ENCODE data around the gene MARS1.
"Not testable (repeated sequence)": the region's sequence is repeated elsewhere in the genome, so short reads cannot be mapped to it uniquely, and the experiment has no call there.

MARS1 gene

DNA sequence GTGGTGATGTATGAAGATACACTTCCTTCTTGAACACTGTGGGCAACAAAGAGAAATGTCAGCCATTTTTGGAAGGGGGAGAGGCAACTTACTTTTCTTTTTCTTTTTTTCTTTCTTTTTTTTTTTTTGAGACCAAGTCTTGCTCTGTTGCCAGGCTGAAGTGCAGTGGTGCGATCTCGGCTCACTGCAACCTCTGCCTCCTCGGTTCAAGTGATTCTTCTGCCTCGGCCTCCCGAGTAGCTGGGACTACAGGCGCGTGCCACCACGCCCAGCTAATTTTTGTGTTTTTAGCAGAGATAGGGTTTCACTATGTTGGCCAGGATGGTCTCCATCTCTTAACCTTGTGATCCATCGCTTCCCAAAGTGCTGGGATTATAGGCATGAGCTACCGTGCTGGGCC is 29.9 kb downstream of the MARS1 start:
- not testable (repeated sequence) for H3K9me3 Mint-ChIP-seq; H3K27me3 Mint-ChIP-seq; DNase-seq; H3K27ac Mint-ChIP-seq; ATAC-seq (replicated peaks)
- H3K4me1 Mint-ChIP-seq, result peaks cover 27 to 57% of the 10 kb centered on the region in 2 donors
- peak overlapping the region; percentile 17 to 43 for H3K4me3 Mint-ChIP-seq
- H3K36me3 Mint-ChIP-seq, result peaks cover 50 to 71% of the 10 kb centered on the region in 2 donors

DNA sequence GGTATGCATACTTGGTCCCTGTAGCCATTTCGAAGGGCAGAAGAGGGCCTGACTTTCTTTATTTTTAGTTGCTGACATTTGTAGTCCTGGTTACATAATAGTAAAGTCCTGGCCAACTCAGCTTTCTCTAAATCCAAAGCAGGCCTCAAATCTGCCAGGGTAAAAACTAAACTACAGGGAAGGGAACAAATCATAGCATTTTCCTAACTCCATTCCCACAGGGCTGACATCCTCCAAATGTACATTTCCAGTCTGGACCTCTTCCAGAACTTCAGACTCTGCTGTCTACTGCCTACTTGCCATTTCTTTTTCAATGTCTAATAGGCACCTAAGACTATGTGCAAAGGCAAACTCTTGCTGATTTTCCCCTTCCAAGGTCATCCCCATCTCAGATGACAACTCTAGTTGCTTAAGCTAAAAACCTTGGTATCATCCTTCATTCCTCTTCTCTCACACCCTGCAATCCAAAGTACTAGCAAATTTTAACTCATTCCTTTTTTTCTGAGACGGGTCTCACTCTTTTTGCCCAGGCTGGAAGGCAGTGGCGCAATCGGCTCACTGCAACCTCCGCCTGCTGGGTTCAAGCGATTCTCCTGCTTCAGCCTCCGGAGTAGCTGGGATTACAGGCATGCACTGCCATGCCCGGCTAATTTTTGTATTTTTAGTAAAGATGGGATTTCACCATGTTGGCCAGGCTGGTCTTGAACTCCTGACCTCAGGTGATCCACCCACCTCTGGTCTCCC is 30.5 kb downstream of the MARS1 start:
- Mint-ChIP-seq H3K27me3 (no peaks in the 10 kb centered on the region), H3K27ac (peak overlapping the region; percentile 99), H3K9me3 (no peaks in the 10 kb centered on the region), H3K4me3 (peak overlapping the region; percentile 99), H3K4me1 (peaks cover 27 to 61% of the 10 kb centered on the region in 2 donors), H3K36me3 (peaks cover 46 to 68% of the 10 kb centered on the region in 2 donors)
- no peak for ATAC-seq (replicated peaks)
- no peak for DNase-seq

DNA sequence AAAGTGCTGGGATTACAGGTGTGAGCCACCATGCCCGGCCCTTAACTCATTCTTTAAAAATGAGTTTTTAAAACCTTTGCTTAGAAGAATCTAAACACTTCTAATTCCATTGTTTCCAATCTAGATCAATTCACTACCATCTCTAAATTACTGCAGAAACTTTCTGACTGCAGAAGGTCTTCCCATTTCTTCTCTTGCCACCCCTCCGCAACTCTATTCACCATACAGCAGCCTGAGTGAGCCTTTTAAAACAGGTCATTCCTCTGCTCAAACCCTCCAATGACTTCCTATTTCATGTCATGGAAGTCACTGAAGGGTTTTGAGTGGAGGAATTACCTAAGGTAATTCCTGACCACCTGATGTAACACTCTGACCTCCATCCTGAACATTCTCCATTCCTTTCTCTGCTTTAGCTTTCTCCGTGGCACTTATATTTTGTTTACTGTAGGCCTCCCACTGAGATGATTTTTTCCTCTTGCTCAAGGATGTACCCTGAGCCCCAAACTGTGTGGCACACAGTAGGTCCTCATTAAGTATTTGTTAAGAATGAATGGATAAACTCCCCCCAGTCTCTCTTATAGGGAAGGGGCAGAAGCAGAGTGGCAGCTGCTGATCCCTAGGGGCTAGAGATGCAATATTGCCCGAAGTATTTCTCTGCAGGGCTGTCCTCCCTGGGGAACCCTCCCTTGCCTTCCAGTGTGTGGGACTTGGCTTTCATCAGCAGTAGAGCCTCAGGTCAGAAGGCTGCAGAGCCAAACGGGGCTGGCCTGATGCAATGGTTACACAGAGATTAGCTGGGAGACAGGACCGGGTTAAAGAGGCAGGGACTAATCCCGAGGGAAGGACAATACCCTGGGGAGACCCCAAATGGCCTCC is 31.3 kb downstream of the MARS1 start:
- Mint-ChIP-seq H3K4me3 (peak overlapping the region; percentile 99), H3K4me1 (peaks cover 33 to 69% of the 10 kb centered on the region in 2 donors), H3K36me3 (peaks cover 46 to 63% of the 10 kb centered on the region in 2 donors), H3K27ac (peak overlapping the region; percentile 99), H3K27me3 (no peaks in the 10 kb centered on the region), H3K9me3 (no peaks in the 10 kb centered on the region)
- DNase-seq (no peak), ATAC-seq (replicated peaks) (no peak)

DNA sequence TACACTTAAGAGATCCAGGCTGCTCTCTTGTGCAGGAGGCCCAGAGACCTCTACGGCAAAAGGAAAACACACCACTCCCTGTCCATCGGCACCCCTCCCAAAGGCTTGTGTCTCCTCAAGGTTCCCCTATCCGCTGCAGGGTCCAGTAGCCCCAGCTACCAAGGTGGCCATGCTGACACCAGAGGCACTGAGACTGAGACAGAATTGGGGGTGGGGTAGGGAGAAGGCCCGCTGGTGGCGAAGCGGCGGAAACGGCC is 31.9 kb downstream of the MARS1 start:
- DNase-seq, result peak; percentile 33
- ATAC-seq (replicated peaks), result no peak
- no peaks in the 10 kb centered on the region for H3K9me3 Mint-ChIP-seq
- H3K27me3 Mint-ChIP-seq, result no peaks in the 10 kb centered on the region
- peak overlapping the region; percentile 99 for H3K4me3 Mint-ChIP-seq
- peaks cover 45 to 62% of the 10 kb centered on the region in 2 donors for H3K36me3 Mint-ChIP-seq
- peaks cover 38 to 75% of the 10 kb centered on the region in 2 donors for H3K4me1 Mint-ChIP-seq
- peak overlapping the region; percentile 99 for H3K27ac Mint-ChIP-seq

DNA sequence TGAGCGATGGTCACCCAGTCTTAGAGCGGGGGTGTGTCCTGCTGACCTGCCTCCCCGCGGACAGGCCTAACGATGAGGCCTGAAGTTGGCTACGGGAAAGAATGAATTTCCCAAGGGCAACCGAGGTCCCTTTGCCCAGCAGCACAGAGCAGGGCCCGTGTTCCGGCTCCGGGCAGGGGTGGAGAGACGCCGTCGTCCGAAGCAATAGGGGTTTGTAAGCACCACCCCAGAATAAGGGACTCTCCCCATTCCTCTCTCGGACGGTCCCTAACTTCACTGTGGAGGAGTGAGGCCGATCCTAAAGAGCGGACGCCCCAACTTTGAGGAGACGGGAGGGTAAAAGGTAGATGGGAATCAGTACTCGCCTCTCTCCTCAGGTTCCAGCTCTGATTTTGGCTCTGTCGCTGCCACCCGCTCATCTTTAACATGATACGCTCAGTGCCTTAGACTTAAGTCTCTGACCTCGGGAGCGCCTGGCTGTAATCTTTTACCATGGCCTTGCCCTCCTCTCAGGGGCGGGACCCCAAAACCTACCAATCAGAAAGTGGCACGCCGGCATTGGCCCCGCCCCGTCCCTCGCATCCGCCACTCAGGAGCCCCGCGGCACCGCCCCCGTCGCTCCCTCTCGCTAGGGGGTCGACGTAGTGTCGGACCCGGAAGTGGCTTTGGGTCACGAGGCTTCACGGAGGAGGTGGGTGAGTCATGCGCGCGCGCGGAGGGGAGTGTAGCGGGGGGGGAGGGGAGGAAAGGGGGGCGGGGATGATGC is 32.4 kb downstream of the MARS1 start, which contains the start of gene DDIT3:
Gene DDIT3 (minus strand): TSS at position 462 of the 766 bp plus-strand sequence. CDS start 3,108 bp downstream, outside the sequence.
- Mint-ChIP-seq H3K36me3 (peaks cover 41 to 65% of the 10 kb centered on the region in 2 donors), H3K4me3 (peak within 1 kb of the TSS; percentile 99), H3K4me1 (peaks cover 42 to 80% of the 10 kb centered on the region in 2 donors)

DNA sequence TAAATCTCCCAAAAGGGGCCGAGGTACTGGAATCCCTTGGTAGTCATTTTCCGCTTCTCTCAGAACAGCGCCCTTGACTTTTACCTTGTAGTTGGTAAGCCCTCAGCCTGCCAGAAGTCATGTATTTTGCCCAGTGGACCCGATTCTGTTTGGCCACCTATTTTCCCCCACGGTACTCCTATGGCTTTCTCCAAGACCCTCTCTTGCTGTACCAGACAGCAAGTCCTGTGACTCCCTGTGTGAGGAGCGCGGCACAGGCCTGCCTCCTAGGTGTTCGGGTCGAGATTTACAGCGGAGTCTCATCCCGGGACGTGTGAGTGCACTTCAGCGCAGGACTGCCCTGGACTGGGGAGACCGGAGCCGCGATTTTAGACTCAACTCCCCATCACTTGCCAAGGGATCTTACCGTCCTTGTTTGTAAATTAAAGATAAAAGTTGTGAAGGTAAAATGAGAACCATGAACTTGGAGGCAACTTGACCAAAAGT is 33.7 kb downstream of the MARS1 start:
- H3K36me3 Mint-ChIP-seq, result peaks cover 42 to 61% of the 10 kb centered on the region in 2 donors
- ATAC-seq (replicated peaks), result no peak
- H3K27ac Mint-ChIP-seq, result peak overlapping the region; percentile 99
- H3K9me3 Mint-ChIP-seq, result no peaks in the 10 kb centered on the region
- H3K4me3 Mint-ChIP-seq, result peak overlapping the region; percentile 99
- no peaks in the 10 kb centered on the region for H3K27me3 Mint-ChIP-seq
- H3K4me1 Mint-ChIP-seq, result peaks cover 48 to 83% of the 10 kb centered on the region in 2 donors
- no peak for DNase-seq

More for the DNA sequence above, 32.4 kb downstream of the MARS1 start, which contains the start of gene DDIT3:
- peak; percentile 74 to 80 for ATAC-seq (replicated peaks)
- Mint-ChIP-seq H3K27me3 (no peaks in the 10 kb centered on the region), H3K9me3 (no peaks in the 10 kb centered on the region), H3K27ac (peak within 1 kb of the TSS; percentile 99)
- DNase-seq, result peak; percentile 100

DNA sequence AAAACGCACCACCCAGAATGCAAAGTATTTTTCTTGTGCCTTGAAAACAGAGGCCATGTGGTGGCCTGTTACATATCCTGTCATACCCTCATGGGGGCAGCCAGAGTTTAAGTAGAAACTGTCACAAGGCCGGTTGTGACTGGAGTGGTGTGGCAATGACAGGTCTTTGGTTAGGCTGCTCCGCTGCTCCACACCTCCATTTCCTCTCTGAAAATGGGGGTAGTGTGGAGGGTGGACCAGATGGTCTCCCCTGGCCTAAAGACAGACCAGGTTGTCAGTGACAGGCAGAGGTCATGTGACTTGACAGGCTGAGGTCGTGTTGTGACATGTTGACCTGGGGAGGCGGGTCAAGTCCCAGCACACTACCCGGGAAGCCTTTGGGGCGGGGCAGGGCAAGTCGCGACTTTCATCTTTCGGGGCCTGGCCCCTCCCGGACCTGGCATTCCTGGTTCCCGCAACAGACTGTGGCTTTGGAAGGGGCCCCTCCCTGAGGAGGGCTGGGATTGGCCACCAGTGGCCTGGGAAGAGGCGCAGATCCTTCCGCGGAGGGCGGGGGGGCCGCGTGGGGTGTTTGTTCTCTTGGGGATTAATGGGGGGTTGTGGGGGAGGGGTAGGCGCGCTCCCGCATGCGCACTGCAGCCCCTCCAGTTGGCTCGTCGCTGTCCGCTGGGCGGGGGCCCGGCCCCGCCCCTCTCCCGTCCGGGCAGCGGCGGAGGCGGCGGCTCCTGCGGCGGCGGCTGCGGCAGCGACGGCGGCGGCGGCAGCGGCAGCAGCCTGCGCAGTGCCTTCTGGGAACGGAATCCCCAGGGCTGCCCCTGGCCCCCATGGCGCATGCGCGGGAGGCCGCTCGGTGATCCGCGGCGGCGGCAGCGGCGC is 34.4 kb downstream of the MARS1 start, which contains the start of gene MBD6:
Gene MBD6 (plus strand): TSS at position 814 of the 876 bp plus-strand sequence. CDS start 1,480 bp downstream, outside the sequence.
- DNase-seq (peak; percentile 94), ATAC-seq (replicated peaks) (peak; percentile 51 to 56)
- peak within 1 kb of the TSS; percentile 99 for H3K4me3 Mint-ChIP-seq
- H3K4me1 Mint-ChIP-seq, result peaks cover 44 to 82% of the 10 kb centered on the region in 2 donors
- peak within 1 kb of the TSS; percentile 99 for H3K27ac Mint-ChIP-seq
- peaks cover 43 to 60% of the 10 kb centered on the region in 2 donors for H3K36me3 Mint-ChIP-seq
- H3K9me3 Mint-ChIP-seq, result no peaks in the 10 kb centered on the region
- H3K27me3 Mint-ChIP-seq, result no peaks in the 10 kb centered on the region

DNA sequence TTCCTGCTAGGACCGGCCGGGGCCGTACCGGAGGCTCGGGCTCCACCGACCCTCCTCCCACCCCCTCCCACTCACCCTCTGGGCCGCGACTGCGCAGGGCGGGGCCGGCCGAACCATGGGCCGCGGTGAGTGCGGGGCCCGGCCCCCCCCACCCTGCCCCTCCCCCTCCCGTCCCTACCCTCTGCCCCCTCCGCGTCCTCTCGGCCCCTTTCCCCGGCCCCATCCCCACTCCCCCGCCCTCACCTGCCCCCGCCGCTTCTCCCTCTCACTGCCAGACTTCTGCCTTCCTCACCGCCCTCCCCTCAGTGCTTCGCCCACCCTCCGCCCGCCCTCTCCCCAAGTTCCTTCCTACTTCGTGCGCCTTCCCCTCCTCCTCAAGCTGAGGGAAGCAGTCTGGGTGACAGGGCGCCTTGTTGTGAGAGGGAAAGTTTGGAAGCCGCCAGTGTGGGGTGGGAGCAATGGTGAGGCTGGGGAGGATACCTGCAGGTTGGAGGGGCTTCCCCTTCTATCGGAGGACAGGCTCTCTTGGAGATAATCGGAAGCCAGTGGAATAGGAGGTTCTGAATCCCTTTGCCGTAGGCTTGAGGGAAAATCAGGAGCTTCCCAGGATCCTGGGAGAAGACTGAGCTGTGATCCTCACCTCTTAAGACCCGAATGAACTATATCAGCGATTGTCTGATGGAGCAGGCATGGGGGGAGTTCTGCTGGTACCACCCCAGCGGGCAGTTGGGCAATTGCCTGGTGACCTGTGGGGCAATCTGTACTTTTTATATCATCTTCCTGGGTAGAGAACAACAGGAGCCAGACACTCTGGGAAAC is 35.2 kb downstream of the MARS1 start:
- Mint-ChIP-seq H3K27me3 (no peaks in the 10 kb centered on the region), H3K27ac (peak overlapping the region; percentile 96), H3K9me3 (no peaks in the 10 kb centered on the region), H3K4me3 (peak overlapping the region; percentile 97 to 99), H3K36me3 (peaks cover 40 to 53% of the 10 kb centered on the region in 2 donors), H3K4me1 (peaks cover 44 to 78% of the 10 kb centered on the region in 2 donors)
- DNase-seq (peak; percentile 35), ATAC-seq (replicated peaks) (peak in 1 of 2 donors; percentile 0)

DNA sequence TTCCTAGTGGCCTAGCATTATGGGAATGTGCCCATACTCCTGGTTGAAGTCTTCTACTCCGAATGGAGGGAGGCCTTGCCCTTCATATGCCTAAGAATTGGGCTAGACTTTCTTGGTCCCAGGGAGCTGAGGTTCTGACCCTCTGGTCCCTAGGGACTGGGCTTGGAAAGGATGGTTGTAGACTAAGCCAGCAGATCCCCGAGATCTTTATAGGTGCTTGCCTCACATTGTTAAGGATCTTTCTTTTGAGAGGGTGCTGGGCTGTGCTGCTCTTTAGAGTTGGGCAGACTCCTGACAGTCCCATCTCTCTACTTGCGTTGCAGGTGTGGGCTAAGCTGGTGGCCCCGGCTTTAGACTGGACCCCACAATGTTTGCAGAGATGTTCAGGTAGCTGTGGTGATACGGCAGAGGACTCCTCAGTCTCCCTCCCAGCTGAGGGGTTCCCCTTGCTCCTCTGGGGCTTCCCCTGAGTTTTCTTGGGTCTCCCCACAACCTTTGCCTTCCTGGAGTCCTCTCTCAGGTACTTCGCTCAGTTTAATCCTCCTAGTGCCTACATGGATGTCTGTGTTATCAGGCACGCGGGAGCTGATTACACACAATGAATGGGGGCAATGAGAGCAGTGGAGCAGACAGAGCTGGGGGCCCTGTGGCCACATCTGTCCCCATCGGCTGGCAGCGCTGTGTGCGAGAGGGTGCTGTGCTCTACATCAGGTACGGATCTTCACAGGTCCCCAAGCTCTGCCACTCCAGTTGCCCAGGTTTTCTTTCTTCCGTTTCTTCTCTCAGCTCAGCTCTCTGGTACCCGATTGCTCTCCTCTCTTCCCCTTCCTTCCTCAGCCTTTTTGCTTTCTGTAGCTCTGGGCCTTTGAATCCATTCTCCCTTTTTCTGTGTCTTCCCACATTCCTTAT is 36.1 kb downstream of the MARS1 start:
- H3K4me3 Mint-ChIP-seq, result peak overlapping the region; percentile 97 to 99
- H3K9me3 Mint-ChIP-seq, result no peaks in the 10 kb centered on the region
- DNase-seq, result peak; percentile 39
- H3K4me1 Mint-ChIP-seq, result peaks cover 38 to 70% of the 10 kb centered on the region in 2 donors
- peaks cover 34 to 51% of the 10 kb centered on the region in 2 donors for H3K36me3 Mint-ChIP-seq
- no peaks in the 10 kb centered on the region for H3K27me3 Mint-ChIP-seq
- no peak for ATAC-seq (replicated peaks)
- peak overlapping the region; percentile 96 for H3K27ac Mint-ChIP-seq

DNA sequence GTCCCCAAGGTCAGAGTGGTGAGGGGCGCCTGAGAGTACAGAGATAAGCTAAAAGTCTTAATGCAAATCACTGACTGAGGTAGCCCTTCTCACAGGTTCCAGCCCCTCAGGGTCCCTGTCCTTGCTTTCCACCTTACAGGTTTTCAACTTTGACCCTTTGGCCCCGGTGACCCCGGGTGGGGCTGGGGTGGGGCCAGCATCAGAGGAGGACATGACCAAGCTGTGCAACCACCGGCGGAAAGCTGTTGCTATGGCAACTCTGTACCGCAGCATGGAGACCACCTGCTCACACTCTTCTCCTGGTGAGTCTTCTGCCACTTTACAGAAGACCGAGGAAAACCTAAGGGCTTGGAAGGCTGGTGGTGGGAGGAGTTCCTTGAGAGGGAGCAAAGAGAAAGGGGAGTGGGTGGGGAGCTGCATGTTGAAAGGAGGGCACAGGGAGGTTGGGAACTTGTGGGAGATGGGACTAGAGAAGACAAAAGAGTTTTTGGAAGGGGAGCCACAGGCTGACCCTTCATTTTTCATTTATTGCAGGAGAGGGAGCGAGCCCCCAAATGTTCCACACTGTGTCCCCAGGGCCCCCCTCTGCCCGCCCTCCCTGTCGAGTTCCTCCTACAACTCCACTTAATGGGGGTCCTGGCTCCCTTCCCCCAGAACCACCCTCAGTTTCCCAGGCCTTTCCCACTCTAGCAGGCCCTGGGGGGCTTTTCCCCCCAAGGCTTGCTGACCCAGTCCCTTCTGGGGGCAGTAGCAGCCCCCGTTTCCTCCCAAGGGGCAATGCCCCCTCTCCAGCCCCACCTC is 37.1 kb downstream of the MARS1 start:
- Mint-ChIP-seq H3K36me3 (peaks cover 37 to 51% of the 10 kb centered on the region in 2 donors), H3K9me3 (no peaks in the 10 kb centered on the region), H3K27me3 (no peaks in the 10 kb centered on the region), H3K27ac (peak overlapping the region; percentile 88), H3K4me3 (peak overlapping the region; percentile 97 to 99), H3K4me1 (peaks cover 34 to 70% of the 10 kb centered on the region in 2 donors)
- DNase-seq (no peak), ATAC-seq (replicated peaks) (no peak)
